ENCODE measurements around the gene TNFAIP6. TPM values are rescaled to one million over a fixed set of nuclear protein-coding genes. Genes with fewer than 3 reads are reported as not detected.

TNFAIP6 gene
- total and polyA plus RNA-seq, 2 donors (not counting 1 experiment from before 2014, with no cell fraction given), result not detected

GRCh38 chr2:151361674-151362370, 4.4 kb downstream of the TNFAIP6 start:
- Mint-ChIP-seq H3K27me3 (peaks cover 4% of the 10 kb centered on the region), H3K4me3 (no peak overlapping the region), H3K27ac (no peak overlapping the region), H3K9me3 (ENCODE audit: insufficient read depth) (no peaks in the 10 kb centered on the region), H3K4me1 (peaks cover 1% of the 10 kb centered on the region)
- H3K79me2 ChIP-seq (ENCODE audit: control insufficient read depth, insufficient read depth, low read length), result no peaks in the 10 kb centered on the region
- intact Hi-C loops (cut with micrococcal nuclease), result no loop called here
- WGBS (ENCODE audit: insufficient coverage), result 70% methylated on average over 2 of the region's 3 CpGs
- no peaks in the 10 kb centered on the region for H3K27me3 ChIP-seq (replicated peaks in 1 of 4; ENCODE audit: control extremely low read depth in 1 of 4, control insufficient read depth in 3 of 4, insufficient read depth in 4 of 4, low read length in 3 of 4)
- H3K4me3 ChIP-seq (ENCODE audit: control extremely low read depth in 1 of 5, extremely low read depth in 1 of 5, insufficient read depth in 1 of 5, low read depth in 2 of 5, low read length in 4 of 5), result no peak overlapping the region
- no peak overlapping the region for H3K9ac ChIP-seq (ENCODE audit: low read length)
- ChIA-PET CTCF (no interaction called here), POLR2A (no interaction called here)
- ATAC-seq (ENCODE audit: low read depth) (no peak), DNase-seq (no peak)
- no peak overlapping the region for H3K27ac ChIP-seq (ENCODE audit: low read length in 2 of 2)
- H3K4me2 ChIP-seq (replicated peaks; ENCODE audit: low read depth, low read length, poor library complexity, severe bottlenecking), result no peak overlapping the region
- no peaks in the 10 kb centered on the region for H3K36me3 ChIP-seq (replicated peaks in 1 of 2; ENCODE audit: control extremely low read depth in 1 of 2, control insufficient read depth in 1 of 2, extremely low read depth in 1 of 2, insufficient read depth in 2 of 2, low read length in 1 of 2)
- H3K4me1 ChIP-seq (ENCODE audit: control insufficient read depth in 2 of 2, insufficient read depth in 2 of 2, low read length in 2 of 2), result no peaks in the 10 kb centered on the region
- no peaks in the 10 kb centered on the region for H4K20me1 ChIP-seq (ENCODE audit: control insufficient read depth, insufficient read depth, low read length, poor library complexity, severe bottlenecking)
- H3K9me3 ChIP-seq (ENCODE audit: control extremely low read depth in 1 of 3, control insufficient read depth in 2 of 3, insufficient read depth in 1 of 3, low read length in 2 of 3), result no peaks in the 10 kb centered on the region
- H2AFZ ChIP-seq (ENCODE audit: insufficient read depth, low read depth, low read length, poor library complexity, severe bottlenecking), result no peak overlapping the region
- TF ChIP-seq CTCF (IDR thresholded peaks at IDR 0.05) (no peak), EZH2 (IDR thresholded peaks at IDR 0.05; ENCODE audit: borderline replicate concordance, insufficient read depth, low read depth, low read length, poor library complexity, severe bottlenecking) (no peak)

GRCh38 chr2:151363709-151364108, 6.3 kb downstream of the TNFAIP6 start:
- Histone ChIP-seq H3K36me3 (replicated peaks in 1 of 2; ENCODE audit: control extremely low read depth in 1 of 2, control insufficient read depth in 1 of 2, extremely low read depth in 1 of 2, insufficient read depth in 2 of 2, low read length in 1 of 2) (no peaks in the 10 kb centered on the region), H3K27me3 (replicated peaks in 1 of 4; ENCODE audit: control extremely low read depth in 1 of 4, control insufficient read depth in 3 of 4, insufficient read depth in 4 of 4, low read length in 3 of 4) (no peaks in the 10 kb centered on the region), H3K79me2 (ENCODE audit: control insufficient read depth, insufficient read depth, low read length) (no peaks in the 10 kb centered on the region), H3K4me3 (ENCODE audit: control extremely low read depth in 1 of 5, extremely low read depth in 1 of 5, insufficient read depth in 1 of 5, low read depth in 2 of 5, low read length in 4 of 5) (no peak overlapping the region), H3K9ac (ENCODE audit: low read length) (no peak overlapping the region), H4K20me1 (ENCODE audit: control insufficient read depth, insufficient read depth, low read length, poor library complexity, severe bottlenecking) (no peaks in the 10 kb centered on the region), H3K4me1 (ENCODE audit: control insufficient read depth in 2 of 2, insufficient read depth in 2 of 2, low read length in 2 of 2) (no peaks in the 10 kb centered on the region), H3K27ac (ENCODE audit: low read length in 2 of 2) (no peak overlapping the region), H3K9me3 (ENCODE audit: control extremely low read depth in 1 of 3, control insufficient read depth in 2 of 3, insufficient read depth in 1 of 3, low read length in 2 of 3) (peaks cover 0 to under 1% (median 0%) of the 10 kb centered on the region in 3 donors), H3K4me2 (replicated peaks; ENCODE audit: low read depth, low read length, poor library complexity, severe bottlenecking) (no peak overlapping the region), H2AFZ (ENCODE audit: insufficient read depth, low read depth, low read length, poor library complexity, severe bottlenecking) (peak overlapping the region; percentile 0)
- WGBS (ENCODE audit: insufficient coverage), result 57% methylated on average over 8 of the region's 8 CpGs
- CTCF ChIA-PET, result no interaction called here
- DNase-seq, result peak; percentile 30
- no peak for TF ChIP-seq EZH2 (IDR thresholded peaks at IDR 0.05; ENCODE audit: borderline replicate concordance, insufficient read depth, low read depth, low read length, poor library complexity, severe bottlenecking)
- TF ChIP-seq CTCF (IDR thresholded peaks at IDR 0.05), result no peak
- H3K27ac Mint-ChIP-seq, result no peak overlapping the region
- H3K27me3 Mint-ChIP-seq, result peaks cover 4% of the 10 kb centered on the region
- H3K9me3 Mint-ChIP-seq (ENCODE audit: insufficient read depth), result no peaks in the 10 kb centered on the region
- POLR2A ChIA-PET, result no interaction called here
- peak overlapping the region; percentile 14 for H3K4me3 Mint-ChIP-seq
- intact Hi-C loops (cut with micrococcal nuclease), result no loop called here
- ATAC-seq (ENCODE audit: low read depth), result no peak
- peaks cover 1% of the 10 kb centered on the region for H3K4me1 Mint-ChIP-seq

All from B cell (primary cell).